ENCODE results near the gene EXOSC9.

DNA sequence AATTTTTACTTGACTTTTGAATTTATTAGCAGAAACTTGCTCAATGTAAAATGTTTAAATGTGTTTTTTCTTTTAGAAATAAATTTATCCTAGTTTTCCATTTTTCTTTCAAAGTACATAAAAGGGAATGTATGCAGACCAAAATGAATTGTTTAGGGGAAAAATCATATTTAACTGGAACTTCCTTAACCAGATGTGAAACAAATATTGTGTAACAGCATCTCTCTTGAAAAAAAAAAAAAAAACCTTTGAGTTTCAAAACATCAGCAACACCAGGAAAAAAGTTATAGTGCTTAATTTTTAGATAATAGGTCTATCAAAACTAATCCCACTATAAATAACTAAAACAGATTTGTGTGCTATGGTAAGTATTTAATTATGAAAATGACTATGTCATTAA lies 37.0 kb downstream of the EXOSC9 start:
- TF ChIP-seq SIN3A (IDR thresholded peaks at IDR 0.05; ENCODE audit: borderline replicate concordance, insufficient read depth, low read depth, low read length) (no peak), POLR2AphosphoS5 (IDR thresholded peaks at IDR 0.05; ENCODE audit: low read depth, low read length) (no peak)
- TF ChIP-seq, protein P1, sequence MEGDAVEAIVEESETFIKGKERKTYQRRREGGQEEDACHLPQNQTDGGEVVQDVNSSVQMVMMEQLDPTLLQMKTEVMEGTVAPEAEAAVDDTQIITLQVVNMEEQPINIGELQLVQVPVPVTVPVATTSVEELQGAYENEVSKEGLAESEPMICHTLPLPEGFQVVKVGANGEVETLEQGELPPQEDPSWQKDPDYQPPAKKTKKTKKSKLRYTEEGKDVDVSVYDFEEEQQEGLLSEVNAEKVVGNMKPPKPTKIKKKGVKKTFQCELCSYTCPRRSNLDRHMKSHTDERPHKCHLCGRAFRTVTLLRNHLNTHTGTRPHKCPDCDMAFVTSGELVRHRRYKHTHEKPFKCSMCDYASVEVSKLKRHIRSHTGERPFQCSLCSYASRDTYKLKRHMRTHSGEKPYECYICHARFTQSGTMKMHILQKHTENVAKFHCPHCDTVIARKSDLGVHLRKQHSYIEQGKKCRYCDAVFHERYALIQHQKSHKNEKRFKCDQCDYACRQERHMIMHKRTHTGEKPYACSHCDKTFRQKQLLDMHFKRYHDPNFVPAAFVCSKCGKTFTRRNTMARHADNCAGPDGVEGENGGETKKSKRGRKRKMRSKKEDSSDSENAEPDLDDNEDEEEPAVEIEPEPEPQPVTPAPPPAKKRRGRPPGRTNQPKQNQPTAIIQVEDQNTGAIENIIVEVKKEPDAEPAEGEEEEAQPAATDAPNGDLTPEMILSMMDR (IDR thresholded peaks at IDR 0.05): no peak
- TF ChIP-seq, protein P2, sequence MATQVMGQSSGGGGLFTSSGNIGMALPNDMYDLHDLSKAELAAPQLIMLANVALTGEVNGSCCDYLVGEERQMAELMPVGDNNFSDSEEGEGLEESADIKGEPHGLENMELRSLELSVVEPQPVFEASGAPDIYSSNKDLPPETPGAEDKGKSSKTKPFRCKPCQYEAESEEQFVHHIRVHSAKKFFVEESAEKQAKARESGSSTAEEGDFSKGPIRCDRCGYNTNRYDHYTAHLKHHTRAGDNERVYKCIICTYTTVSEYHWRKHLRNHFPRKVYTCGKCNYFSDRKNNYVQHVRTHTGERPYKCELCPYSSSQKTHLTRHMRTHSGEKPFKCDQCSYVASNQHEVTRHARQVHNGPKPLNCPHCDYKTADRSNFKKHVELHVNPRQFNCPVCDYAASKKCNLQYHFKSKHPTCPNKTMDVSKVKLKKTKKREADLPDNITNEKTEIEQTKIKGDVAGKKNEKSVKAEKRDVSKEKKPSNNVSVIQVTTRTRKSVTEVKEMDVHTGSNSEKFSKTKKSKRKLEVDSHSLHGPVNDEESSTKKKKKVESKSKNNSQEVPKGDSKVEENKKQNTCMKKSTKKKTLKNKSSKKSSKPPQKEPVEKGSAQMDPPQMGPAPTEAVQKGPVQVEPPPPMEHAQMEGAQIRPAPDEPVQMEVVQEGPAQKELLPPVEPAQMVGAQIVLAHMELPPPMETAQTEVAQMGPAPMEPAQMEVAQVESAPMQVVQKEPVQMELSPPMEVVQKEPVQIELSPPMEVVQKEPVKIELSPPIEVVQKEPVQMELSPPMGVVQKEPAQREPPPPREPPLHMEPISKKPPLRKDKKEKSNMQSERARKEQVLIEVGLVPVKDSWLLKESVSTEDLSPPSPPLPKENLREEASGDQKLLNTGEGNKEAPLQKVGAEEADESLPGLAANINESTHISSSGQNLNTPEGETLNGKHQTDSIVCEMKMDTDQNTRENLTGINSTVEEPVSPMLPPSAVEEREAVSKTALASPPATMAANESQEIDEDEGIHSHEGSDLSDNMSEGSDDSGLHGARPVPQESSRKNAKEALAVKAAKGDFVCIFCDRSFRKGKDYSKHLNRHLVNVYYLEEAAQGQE (IDR thresholded peaks at IDR 0.05; ENCODE audit: insufficient read depth in 1 of 2, low read depth in 2 of 2, low read length in 1 of 2): no peak

Data from Panc1 (cell line).